Lung (tissue), 12 donors: ENCODE data around the gene FOXN3. TPM values are rescaled to one million over a fixed set of nuclear protein-coding genes. Genes with fewer than 3 reads are reported as not detected.

Experiments used
- ATAC-seq: fragments of 200-7000 bp; cut with Tn5 transposase; one replicate; pipeline ENCODE4 v1.9.1; 2020; ENCODE audit warnings: moderate number of reproducible peaks; ENCODE audit not compliant: insufficient read depth, low FRiP score
- DNase-seq, 3 donors: peaks; one replicate each; pipeline ENCODE4 v3.0.0-alpha.2; 2013 to 2017
- H3K27ac ChIP-seq, 2 donors: one replicate each; pipeline ENCODE4 v1.5.1; 2013; ENCODE audit warnings: mild to moderate bottlenecking in 2 of 2, moderate library complexity in 2 of 2, control low read depth in 1 of 2, inconsistent platforms in 1 of 2, low read depth in 1 of 2, low read length in 1 of 2
- H3K27me3 ChIP-seq, 3 donors: one replicate each; pipeline ENCODE4 v1.5.1; 2013; ENCODE audit warnings: low read length in 2 of 3; ENCODE audit not compliant: control insufficient read depth in 3 of 3, insufficient read depth in 3 of 3
- H3K36me3 ChIP-seq, 4 donors: one replicate each; pipeline ENCODE4 v1.5.1; 2013; ENCODE audit warnings: low read length in 4 of 4, mild to moderate bottlenecking in 1 of 4, moderate library complexity in 1 of 4; ENCODE audit not compliant: control insufficient read depth in 4 of 4, insufficient read depth in 4 of 4
- H3K4me1 ChIP-seq, 5 donors: one replicate each; pipeline ENCODE4 v1.5.1; 2013; ENCODE audit warnings: low read length in 5 of 5, mild to moderate bottlenecking in 2 of 5, moderate library complexity in 1 of 5; ENCODE audit not compliant: control insufficient read depth in 5 of 5, insufficient read depth in 5 of 5
- H3K4me3 ChIP-seq: one replicate; pipeline ENCODE4 v1.5.1; 2013; ENCODE audit warnings: mild to moderate bottlenecking, control low read depth, moderate library complexity
- H3K9ac ChIP-seq, 2 donors: one replicate each; pipeline ENCODE4 v1.5.1; 2013; ENCODE audit warnings: low read length in 2 of 2, control low read depth in 1 of 2; ENCODE audit not compliant: insufficient read depth in 1 of 2
- H3K9me3 ChIP-seq, 4 donors: one replicate each; pipeline ENCODE4 v1.5.1; 2013; ENCODE audit warnings: low read length in 3 of 4, mild to moderate bottlenecking in 1 of 4, moderate library complexity in 1 of 4; ENCODE audit not compliant: control insufficient read depth in 4 of 4, insufficient read depth in 3 of 4
- WGBS, 2 donors: extraction: QIAGEN DNeasy Blood & Tissue Kit; methylation state at CpG; one replicate each; pipeline ENCODE4 v1.1.7; 2013; 5-methylcytosine and 5-hydroxymethylcytosine counted together
- polyA plus RNA-seq, 2 donors: library from polyadenylated mRNA; stranded (reverse); fragments of 200-250 nt; gene quantifications; one replicate each; pipeline ENCODE4 v1.2.1, GENCODE V29; 2013
- total RNA-seq, 2 donors: library from RNA; depleted of rRNA in 1 of 2; stranded (reverse); fragments of >200 nt in 1 of 2; gene quantifications; one replicate each; pipeline ENCODE4 v1.2.1, GENCODE V29; 2014 to 2021
- TF ChIP-seq, protein P1 (sequence below): IDR thresholded peaks from 2 replicates; pipeline ENCODE4 v1.5.1; 2012; ENCODE audit warnings: mild to moderate bottlenecking; ENCODE audit errors: control extremely low read depth, extremely low read depth
- donor health status: control.
- donor health status: control.
- donor health status: Bipolar disorder and iron deficiency.
- donor health status: healthy.
- donor health status: DM: yes; HTN: yes; CAD: no.

Gene FOXN3
- total and polyA plus RNA-seq, 4 donors = 12.7 to 69.7 (median 34.9) TPM

DNA sequence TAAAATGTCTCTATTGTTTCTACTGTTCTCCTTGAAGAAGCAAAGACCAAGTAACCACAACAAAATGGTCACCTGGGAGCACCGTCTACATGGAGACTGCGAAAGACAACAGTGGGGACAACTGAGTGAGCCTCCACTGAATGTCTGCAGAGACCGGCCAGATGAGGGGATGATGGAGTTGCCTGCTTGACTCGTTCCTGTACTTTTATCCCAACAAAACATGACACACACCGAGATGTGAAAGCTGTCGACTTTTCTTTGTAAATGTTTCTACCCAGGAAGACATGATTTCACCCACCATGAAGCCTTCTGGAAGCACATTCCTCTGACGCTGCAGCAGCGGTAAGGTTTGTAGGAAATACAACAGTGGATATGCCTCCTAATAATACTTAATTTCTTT lies 66.9 kb downstream of the FOXN3 start:
- H3K27ac ChIP-seq = no peak overlapping the region
- peaks cover 0 to 12% (median 11%) of the 10 kb centered on the region in 4 donors for H3K36me3 ChIP-seq
- H3K9me3 ChIP-seq = no peaks in the 10 kb centered on the region
- H3K4me1 ChIP-seq = peaks cover 5 to 40% (median 22%) of the 10 kb centered on the region in 5 donors
- H3K9ac ChIP-seq = no peak overlapping the region
- TF ChIP-seq, protein P1, sequence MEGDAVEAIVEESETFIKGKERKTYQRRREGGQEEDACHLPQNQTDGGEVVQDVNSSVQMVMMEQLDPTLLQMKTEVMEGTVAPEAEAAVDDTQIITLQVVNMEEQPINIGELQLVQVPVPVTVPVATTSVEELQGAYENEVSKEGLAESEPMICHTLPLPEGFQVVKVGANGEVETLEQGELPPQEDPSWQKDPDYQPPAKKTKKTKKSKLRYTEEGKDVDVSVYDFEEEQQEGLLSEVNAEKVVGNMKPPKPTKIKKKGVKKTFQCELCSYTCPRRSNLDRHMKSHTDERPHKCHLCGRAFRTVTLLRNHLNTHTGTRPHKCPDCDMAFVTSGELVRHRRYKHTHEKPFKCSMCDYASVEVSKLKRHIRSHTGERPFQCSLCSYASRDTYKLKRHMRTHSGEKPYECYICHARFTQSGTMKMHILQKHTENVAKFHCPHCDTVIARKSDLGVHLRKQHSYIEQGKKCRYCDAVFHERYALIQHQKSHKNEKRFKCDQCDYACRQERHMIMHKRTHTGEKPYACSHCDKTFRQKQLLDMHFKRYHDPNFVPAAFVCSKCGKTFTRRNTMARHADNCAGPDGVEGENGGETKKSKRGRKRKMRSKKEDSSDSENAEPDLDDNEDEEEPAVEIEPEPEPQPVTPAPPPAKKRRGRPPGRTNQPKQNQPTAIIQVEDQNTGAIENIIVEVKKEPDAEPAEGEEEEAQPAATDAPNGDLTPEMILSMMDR = no peak
- WGBS, 2 donors = 94 to 95% methylated on average over 8 of the region's 8 CpGs
- DNase-seq (no peak), ATAC-seq (no peak)
- H3K4me3 ChIP-seq = no peak overlapping the region
- H3K27me3 ChIP-seq = no peaks in the 10 kb centered on the region

DNA sequence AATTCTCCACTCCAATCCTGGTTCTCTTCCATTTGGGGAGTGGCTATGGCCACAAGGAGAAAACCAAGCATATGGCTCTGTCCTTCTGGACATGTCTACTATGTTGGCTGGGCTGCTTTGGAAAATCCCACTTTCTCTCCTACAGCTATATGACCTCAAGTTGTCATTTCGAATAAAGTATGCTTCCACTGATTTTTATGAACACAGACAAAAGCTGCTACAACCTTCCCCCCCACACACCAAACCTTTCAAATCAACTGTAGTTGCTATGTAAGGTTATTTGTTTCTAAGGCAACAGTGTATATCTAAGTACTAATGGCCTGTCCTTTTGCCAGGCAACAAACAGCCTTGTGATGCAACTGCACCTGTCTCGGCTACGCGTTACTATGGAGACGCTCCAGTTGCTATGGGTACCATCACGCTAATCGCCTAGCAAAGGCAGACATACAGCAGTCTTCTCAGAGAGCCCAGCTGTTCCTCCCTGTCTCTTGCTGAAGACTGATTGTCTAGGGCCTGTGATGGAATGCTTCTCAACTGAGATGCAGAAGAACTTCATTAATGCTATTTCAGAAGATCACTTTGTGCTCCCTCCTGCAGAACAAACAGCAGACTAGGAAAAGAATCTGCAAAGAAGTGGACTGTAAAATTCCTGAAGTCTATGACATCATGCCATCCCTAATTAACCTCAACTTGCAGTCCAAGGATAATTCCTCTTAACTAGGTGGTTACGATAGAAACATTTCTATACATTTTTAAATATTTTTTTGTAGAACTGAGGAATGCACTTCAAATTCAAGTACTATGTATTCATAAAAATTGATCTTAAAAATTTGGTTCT lies 67.6 kb downstream of the FOXN3 start:
- DNase-seq (peak; percentile 52 to 66 (median 64)), ATAC-seq (no peak)
- Histone ChIP-seq H3K36me3 (peaks cover 0 to 12% (median 11%) of the 10 kb centered on the region in 4 donors), H3K9me3 (no peaks in the 10 kb centered on the region), H3K4me3 (no peak overlapping the region), H3K4me1 (peaks cover 5 to 47% (median 26%) of the 10 kb centered on the region in 5 donors), H3K9ac (no peak overlapping the region), H3K27me3 (no peaks in the 10 kb centered on the region), H3K27ac (no peak overlapping the region)
- TF ChIP-seq, protein P1 = no peak
- 90 to 94% methylated on average over 8 of the region's 8 CpGs for WGBS, 2 donors

DNA sequence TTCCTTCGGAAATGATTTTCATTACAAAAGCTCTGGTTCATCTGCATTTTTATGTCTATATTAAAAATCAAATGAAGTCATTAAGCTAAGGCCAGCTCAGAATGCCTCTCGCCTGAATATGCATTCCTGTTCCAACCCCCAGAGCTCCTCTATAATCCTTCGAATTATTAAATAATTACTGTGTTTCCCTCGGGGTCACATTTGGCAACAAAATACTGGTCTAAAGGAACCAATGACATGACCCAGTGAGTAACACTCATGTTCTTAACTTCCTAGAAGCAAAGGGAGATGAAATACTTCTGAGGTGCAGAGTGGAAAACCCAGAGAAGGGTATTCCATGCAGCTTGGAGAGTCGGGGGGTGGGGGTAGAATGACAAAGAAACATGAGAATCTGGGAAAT lies 68.3 kb downstream of the FOXN3 start:
- Histone ChIP-seq H3K9me3 (no peaks in the 10 kb centered on the region), H3K27me3 (no peaks in the 10 kb centered on the region), H3K36me3 (peaks cover 0 to 12% (median 11%) of the 10 kb centered on the region in 4 donors), H3K4me1 (peaks cover 5 to 51% (median 29%) of the 10 kb centered on the region in 5 donors), H3K27ac (no peak overlapping the region), H3K4me3 (no peak overlapping the region), H3K9ac (no peak overlapping the region)
- DNase-seq (no peak), ATAC-seq (no peak)
- TF ChIP-seq, protein P1 = no peak
- 88 to 91% methylated on average over 5 of the region's 5 CpGs for WGBS, 2 donors
